ENCODE data around the gene SLC34A3.

The SLC34A3 gene

GRCh38 chr9:137278061-137278701 is 47.5 kb downstream of the SLC34A3 start:
- no peak for DNase-seq

GRCh38 chr9:137278721-137279711 is 48.3 kb downstream of the SLC34A3 start:
- no peak for DNase-seq

GRCh38 chr9:137279741-137280473 is 49.2 kb downstream of the SLC34A3 start:
- DNase-seq, result no peak

- no peak for DNase-seq
Measured at GRCh38 chr9:137280474-137281344, 50.0 kb downstream of the SLC34A3 start.

- no peak for DNase-seq
Measured at GRCh38 chr9:137281345-137282116, 50.8 kb downstream of the SLC34A3 start.

All from activated CD4-positive, alpha-beta T cell treated with anti-CD3 and anti-CD28 coated beads, Interleukin-2, amount 50 U/mL, for 16 hours (primary cell).